ENCODE results near the gene RNF213.

The RNF213 gene

DNA sequence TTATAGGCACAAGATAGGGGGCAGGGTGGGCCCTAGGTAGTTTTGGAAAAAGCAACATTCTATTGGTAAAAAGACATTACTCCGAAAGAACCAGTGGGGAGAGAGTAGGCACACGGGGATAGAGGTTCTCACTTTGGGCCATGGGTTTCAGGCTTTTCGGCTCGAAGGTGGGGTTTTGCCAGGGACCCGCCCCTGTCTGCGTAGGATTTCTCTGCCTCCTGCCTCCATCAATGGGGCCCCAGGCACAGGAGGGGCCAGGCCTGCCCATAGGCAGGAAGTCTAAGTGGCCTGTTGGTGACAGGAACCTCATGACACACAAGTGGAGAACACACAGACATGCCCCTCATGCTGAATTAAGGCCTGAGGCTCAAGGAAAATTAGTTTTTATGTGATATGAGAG is 57.5 kb downstream of the RNF213 start:
- Histone ChIP-seq H3K9me3 (no peaks in the 10 kb centered on the region), H3K27ac (no peak overlapping the region), H3K4me1 (ENCODE audit: control insufficient read depth in 1 of 2, insufficient read depth in 1 of 2, low read depth in 1 of 2, low read length in 1 of 2) (no peaks in the 10 kb centered on the region), H3K27me3 (no peaks in the 10 kb centered on the region), H3K36me3 (peaks cover 81% of the 10 kb centered on the region), H3K4me3 (ENCODE audit: low read depth in 1 of 2, low read length in 1 of 2) (no peak overlapping the region)
- TF ChIP-seq, protein P1, sequence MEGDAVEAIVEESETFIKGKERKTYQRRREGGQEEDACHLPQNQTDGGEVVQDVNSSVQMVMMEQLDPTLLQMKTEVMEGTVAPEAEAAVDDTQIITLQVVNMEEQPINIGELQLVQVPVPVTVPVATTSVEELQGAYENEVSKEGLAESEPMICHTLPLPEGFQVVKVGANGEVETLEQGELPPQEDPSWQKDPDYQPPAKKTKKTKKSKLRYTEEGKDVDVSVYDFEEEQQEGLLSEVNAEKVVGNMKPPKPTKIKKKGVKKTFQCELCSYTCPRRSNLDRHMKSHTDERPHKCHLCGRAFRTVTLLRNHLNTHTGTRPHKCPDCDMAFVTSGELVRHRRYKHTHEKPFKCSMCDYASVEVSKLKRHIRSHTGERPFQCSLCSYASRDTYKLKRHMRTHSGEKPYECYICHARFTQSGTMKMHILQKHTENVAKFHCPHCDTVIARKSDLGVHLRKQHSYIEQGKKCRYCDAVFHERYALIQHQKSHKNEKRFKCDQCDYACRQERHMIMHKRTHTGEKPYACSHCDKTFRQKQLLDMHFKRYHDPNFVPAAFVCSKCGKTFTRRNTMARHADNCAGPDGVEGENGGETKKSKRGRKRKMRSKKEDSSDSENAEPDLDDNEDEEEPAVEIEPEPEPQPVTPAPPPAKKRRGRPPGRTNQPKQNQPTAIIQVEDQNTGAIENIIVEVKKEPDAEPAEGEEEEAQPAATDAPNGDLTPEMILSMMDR (IDR thresholded peaks at IDR 0.05) = no peak

DNA sequence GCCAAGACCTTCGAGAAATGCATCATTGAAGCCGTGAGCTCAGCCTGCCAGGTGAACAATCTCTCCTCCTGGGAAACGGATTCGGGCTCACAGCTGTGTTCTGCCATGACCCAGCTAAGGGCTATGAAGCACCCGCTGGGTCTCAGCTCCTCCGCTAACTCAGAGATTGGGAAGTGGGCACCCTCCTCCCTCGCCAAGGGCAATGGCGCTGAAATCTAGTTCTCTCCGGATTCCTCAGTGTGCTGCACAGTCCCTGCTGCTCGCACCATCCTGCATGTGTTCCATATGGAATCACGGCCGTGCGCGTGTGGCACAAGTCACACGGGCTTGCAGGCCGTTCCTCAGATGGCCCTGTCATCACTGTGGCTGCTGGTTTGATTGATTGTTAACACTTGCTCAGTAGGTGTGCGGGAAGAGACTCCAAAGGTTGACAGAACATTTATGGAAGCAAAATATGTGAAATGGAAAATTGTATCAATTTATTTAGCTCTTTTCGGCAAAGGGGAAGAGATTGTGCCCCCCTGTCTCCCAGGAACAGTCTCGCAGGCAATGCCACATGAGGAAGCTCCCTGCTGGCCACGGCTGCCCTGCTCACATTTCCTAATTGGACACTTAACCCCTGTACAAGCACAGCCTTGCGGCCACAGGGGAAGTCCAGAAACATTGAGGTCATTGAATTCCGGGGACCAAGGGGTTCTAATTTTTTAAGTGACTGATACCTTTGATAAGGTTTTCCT is 58.8 kb downstream of the RNF213 start:
- TF ChIP-seq, protein P1 (IDR thresholded peaks at IDR 0.05) = no peak
- H3K27ac ChIP-seq = no peak overlapping the region
- H3K27me3 ChIP-seq = no peaks in the 10 kb centered on the region
- no peak overlapping the region for H3K4me3 ChIP-seq (ENCODE audit: low read depth in 1 of 2, low read length in 1 of 2)
- no peaks in the 10 kb centered on the region for H3K4me1 ChIP-seq (ENCODE audit: control insufficient read depth in 1 of 2, insufficient read depth in 1 of 2, low read depth in 1 of 2, low read length in 1 of 2)
- H3K9me3 ChIP-seq = no peaks in the 10 kb centered on the region
- H3K36me3 ChIP-seq = peaks cover 85% of the 10 kb centered on the region

DNA sequence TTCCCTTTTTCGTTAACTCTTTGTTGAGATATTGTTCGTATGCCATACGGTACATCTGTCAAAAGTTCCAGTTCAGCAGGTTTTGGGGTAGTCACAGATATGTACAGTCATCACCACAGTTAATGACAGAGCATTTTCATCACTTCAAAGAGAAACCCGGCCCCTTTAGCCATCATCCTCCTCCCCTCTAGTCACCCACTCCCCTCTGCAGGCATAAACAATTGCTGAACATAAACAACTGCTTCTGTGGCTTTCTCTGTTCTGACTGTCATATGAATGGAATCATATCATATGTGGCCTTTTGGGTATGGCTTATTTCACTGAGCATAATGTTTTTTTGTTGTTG is 59.3 kb downstream of the RNF213 start:
- Histone ChIP-seq H3K27ac (no peak overlapping the region), H3K9me3 (no peaks in the 10 kb centered on the region), H3K4me3 (ENCODE audit: low read depth in 1 of 2, low read length in 1 of 2) (no peak overlapping the region), H3K27me3 (no peaks in the 10 kb centered on the region), H3K4me1 (ENCODE audit: control insufficient read depth in 1 of 2, insufficient read depth in 1 of 2, low read depth in 1 of 2, low read length in 1 of 2) (no peaks in the 10 kb centered on the region), H3K36me3 (peaks cover 90% of the 10 kb centered on the region)
- TF ChIP-seq, protein P1 (IDR thresholded peaks at IDR 0.05) = no peak

DNA sequence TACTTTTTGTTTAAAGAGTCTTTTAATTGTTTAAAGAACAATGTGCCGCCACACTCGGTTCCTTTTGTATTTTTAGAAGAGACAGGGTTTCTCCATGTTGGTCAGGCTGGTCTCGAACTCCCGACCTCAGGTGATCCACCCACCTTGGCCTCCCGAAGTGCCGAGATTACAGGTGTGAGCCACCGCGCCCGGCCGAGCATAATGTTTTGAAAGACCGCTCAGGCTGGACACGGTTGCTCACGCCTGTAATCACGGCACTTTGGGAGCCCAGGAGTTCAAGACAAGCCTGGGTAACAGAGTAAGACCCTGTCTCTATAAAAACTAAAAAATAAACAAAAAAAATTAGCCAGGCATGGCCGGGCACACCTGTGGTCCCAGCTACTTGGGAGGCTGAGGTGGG is 59.8 kb downstream of the RNF213 start:
- H3K27ac ChIP-seq = no peak overlapping the region
- no peak overlapping the region for H3K4me3 ChIP-seq (ENCODE audit: low read depth in 1 of 2, low read length in 1 of 2)
- H3K4me1 ChIP-seq (ENCODE audit: control insufficient read depth in 1 of 2, insufficient read depth in 1 of 2, low read depth in 1 of 2, low read length in 1 of 2) = no peaks in the 10 kb centered on the region
- H3K9me3 ChIP-seq = no peaks in the 10 kb centered on the region
- TF ChIP-seq, protein P1 (IDR thresholded peaks at IDR 0.05) = no peak
- H3K36me3 ChIP-seq = peaks cover 94% of the 10 kb centered on the region
- H3K27me3 ChIP-seq = no peaks in the 10 kb centered on the region

DNA sequence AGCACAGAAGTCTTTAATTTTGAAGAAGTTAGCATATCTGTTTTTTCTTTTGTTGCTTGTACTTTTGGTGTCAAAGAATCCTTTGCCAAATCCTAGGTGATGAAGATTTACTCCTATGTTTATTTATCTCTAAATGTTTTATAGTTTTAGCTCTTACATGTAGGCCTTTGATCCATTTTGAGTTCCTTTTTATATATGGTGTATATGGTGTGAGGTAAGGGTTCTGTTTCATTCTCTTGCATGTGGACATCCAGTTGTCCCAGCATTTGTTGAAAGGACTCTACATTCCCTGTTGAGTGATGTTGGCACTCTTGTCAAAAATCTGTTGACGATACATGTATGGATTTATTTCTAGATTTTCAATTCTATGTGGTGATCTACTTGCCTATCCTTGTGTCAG is 62.2 kb downstream of the RNF213 start:
- H3K4me1 ChIP-seq (ENCODE audit: control insufficient read depth in 1 of 2, insufficient read depth in 1 of 2, low read depth in 1 of 2, low read length in 1 of 2) = peaks cover 0 to 6% of the 10 kb centered on the region in 2 experiments
- H3K4me3 ChIP-seq (ENCODE audit: low read depth in 1 of 2, low read length in 1 of 2) = no peak overlapping the region
- H3K27me3 ChIP-seq = no peaks in the 10 kb centered on the region
- TF ChIP-seq, protein P1 (IDR thresholded peaks at IDR 0.05) = no peak
- peaks cover 92% of the 10 kb centered on the region for H3K36me3 ChIP-seq
- no peak overlapping the region for H3K27ac ChIP-seq
- no peaks in the 10 kb centered on the region for H3K9me3 ChIP-seq
